HG03442 (cell line): ENCODE data around the gene PRR23E.

Experiments used
- ATAC-seq: cut with Tn5 transposase; IDR thresholded peaks from one replicate; pipeline ENCODE4 v1.9.1; 2021; ENCODE audit warnings: mild to moderate bottlenecking, moderate library complexity; ENCODE audit not compliant: unreplicated experiment

The PRR23E gene

GRCh38 chr3:127222163-127222562, 29.2 kb downstream of the PRR23E start:
- no peak for ATAC-seq

GRCh38 chr3:127222664-127223063, 29.7 kb downstream of the PRR23E start:
- ATAC-seq, result no peak

GRCh38 chr3:127224118-127224517, 31.2 kb downstream of the PRR23E start:
- ATAC-seq, result no peak

GRCh38 chr3:127226457-127226856, 33.5 kb downstream of the PRR23E start:
- no peak for ATAC-seq

GRCh38 chr3:127226946-127227842, 34.3 kb downstream of the PRR23E start:
- ATAC-seq, result no peak

GRCh38 chr3:127228866-127229265, 35.9 kb downstream of the PRR23E start:
- ATAC-seq, result no peak

GRCh38 chr3:127233371-127233770, 40.4 kb downstream of the PRR23E start:
- ATAC-seq, result no peak

- no peak for ATAC-seq
Observed at GRCh38 chr3:127234778-127235177, 41.8 kb downstream of the PRR23E start.

GRCh38 chr3:127235706-127236105, 42.8 kb downstream of the PRR23E start:
- ATAC-seq, result no peak

- no peak for ATAC-seq
Observed at GRCh38 chr3:127237835-127238234, 44.9 kb downstream of the PRR23E start.

GRCh38 chr3:127238602-127239001, 45.7 kb downstream of the PRR23E start:
- ATAC-seq, result no peak

- ATAC-seq, result no peak
Observed at GRCh38 chr3:127247292-127247691, 54.4 kb downstream of the PRR23E start.
